HG03342 (cell line): ENCODE data around the gene ECHDC3.
A peak's percentile ranks its signal among the peaks of the same experiment; 100 is the strongest.

Experiments
- ATAC-seq: cut with Tn5 transposase; IDR thresholded peaks from one replicate; pipeline ENCODE4 v1.9.1; 2021; ENCODE audit warnings: mild to moderate bottlenecking, moderate library complexity; ENCODE audit not compliant: unreplicated experiment

Gene ECHDC3

DNA sequence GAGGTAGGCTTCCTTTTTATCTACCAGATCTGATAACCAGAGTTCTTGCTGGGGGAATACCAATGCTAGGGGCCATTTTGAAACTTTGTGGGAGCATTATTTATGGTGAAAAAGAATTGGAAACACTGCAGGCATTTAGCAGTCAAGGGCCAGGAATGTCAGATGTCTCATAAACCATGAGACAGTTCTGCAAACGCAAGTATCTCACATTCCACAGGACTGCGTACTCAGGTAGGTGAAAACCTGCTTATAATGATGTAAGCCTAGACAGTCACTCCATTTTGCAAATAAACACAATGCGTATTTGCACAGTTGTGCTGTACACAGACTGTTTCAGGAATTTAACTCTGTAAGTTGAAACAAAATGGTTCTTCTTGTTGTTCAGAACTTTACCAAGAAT, 33.9 kb downstream of the ECHDC3 start:
- no peak for ATAC-seq

DNA sequence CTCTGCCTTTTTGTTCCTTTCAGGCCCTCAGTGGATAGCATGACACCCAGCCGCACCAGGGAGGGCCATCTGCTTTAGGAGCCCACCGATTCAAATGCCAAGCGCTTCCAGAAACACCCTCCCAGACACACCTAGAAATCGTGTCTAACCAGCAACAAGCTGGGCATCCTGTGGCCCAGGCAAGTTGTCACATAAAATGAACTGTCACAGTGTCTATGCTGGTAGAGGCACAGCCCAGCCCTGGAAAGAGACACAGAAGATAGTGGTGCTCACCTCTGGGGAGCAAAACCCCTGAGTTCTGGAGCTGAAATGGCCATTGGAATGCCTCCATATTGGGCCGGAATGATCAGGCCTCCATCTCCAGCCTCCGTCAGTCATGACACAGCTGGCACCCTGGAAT, 38.9 kb downstream of the ECHDC3 start:
- ATAC-seq: no peak

GRCh38 chr10:11782793-11783557, 40.8 kb downstream of the ECHDC3 start:
- ATAC-seq: peak; percentile 57

DNA sequence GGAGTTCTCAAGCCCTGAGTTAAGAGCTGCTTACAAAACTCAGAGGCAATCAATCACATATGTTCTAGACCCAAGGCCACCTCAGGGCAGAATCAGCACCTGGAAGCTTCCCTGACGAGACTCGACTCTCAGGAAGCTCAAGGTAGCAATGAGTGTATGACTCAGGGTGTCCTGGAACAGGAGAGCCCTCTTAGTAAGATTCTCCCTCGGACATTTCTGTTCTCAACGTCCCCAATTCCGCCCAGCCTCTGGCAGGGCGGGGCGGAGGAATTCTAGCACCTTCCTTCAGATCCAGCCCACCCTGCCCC, 41.3 kb downstream of the ECHDC3 start:
- no peak for ATAC-seq

GRCh38 chr10:11787374-11787773, 45.2 kb downstream of the ECHDC3 start:
- no peak for ATAC-seq

- ATAC-seq: no peak
Measured at GRCh38 chr10:11787846-11788245, 45.7 kb downstream of the ECHDC3 start.

GRCh38 chr10:11789306-11789705, 47.1 kb downstream of the ECHDC3 start:
- ATAC-seq: no peak

GRCh38 chr10:11789956-11790355, 47.8 kb downstream of the ECHDC3 start:
- ATAC-seq: no peak

- ATAC-seq: no peak
Measured at GRCh38 chr10:11793762-11794479, 51.7 kb downstream of the ECHDC3 start.

- no peak for ATAC-seq
Measured at GRCh38 chr10:11794566-11794965, 52.4 kb downstream of the ECHDC3 start.

DNA sequence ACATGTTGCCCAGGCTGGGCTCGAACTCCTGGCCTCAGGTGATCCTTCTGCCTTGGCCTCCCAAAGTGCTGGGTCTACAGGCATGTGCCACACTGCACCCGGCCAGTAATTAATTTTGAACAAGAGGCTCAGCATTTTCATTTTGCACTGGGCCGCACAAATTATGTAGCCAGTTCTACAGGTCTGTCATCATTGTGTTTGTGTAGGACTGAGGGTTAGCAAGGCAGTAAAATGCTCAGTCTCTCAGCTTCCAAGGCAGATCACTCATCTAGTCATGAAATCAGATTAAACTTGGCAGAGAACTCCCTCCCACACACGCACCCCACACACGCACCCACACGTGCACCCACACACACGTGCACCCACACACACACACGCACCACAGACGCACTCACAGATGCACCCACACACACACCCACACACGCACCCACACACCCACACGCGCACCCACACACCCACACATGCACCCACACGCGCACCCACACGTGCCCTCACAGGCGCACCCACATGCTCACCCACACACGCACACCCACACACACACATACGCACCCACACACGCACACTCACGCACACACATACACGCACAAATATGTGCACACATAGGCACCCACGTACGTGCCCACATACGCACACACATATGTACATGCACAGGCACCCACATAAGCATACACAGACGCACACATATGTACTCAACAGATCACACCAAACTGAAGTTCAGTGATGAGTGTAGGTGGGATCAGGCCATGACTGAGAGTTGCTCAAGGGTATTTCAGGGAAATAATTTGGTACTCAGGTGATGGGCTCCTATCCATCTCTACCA, 53.1 kb downstream of the ECHDC3 start:
- ATAC-seq: no peak

- no peak for ATAC-seq
Measured at GRCh38 chr10:11796474-11796873, 54.3 kb downstream of the ECHDC3 start.

DNA sequence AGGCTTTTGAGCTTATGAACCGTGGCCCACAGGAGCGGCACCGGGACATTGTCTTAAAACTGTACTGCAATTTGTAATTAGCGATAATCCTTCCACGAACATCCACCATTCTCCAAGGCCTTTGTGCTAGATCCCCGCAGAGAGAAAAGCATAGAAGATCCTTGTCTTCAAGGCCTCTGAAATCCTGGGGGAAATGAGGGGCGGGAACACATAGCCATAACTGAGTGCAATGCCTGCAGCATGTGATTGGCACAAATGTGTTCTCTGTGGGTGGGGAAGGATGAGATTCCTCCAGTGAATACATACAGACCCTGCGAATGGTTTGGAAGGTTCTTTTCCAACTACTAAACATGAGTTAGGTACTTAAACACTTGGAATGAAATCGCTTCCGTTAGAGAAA, 55.1 kb downstream of the ECHDC3 start:
- no peak for ATAC-seq

GRCh38 chr10:11797847-11798633, 55.9 kb downstream of the ECHDC3 start:
- no peak for ATAC-seq

- no peak for ATAC-seq
Measured at GRCh38 chr10:11798845-11799735, 56.9 kb downstream of the ECHDC3 start.

DNA sequence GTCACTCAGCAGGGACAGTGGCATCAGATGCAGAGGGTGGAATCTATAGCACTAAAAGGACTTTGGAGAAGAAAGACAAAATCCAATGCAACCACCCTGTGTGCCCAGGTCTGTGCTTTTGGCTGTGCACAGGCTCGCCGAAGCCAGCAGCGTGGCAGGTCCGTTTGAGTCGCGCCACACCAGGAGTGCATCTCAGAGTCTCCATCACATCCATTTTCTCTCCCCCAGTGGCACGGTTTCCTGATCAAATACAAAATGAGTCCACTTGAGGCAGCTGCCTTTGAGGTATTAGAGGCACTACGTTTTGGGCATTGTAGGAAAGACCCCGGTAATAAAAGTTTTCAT, 57.5 kb downstream of the ECHDC3 start:
- no peak for ATAC-seq

GRCh38 chr10:11804336-11804735, 62.2 kb downstream of the ECHDC3 start:
- ATAC-seq: no peak

DNA sequence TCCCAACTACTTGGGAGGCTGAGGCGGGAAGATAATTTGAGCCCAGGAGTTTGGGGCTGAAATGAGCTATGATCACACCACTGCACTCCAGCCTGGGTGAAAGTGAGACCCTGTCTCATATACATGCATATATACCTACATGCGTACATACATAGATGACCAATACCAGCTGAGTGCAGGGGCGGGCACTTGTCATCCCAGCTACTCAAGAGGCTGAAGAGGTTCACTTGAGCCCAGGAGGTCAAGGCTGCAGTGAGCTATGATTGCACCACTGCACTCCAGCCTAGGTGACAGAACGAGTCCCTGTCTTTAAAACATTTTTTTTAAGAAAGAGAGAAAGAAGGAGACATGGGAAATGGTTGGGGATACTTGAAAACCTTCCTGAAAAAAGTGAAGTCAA, 63.6 kb downstream of the ECHDC3 start:
- no peak for ATAC-seq

GRCh38 chr10:11806706-11807105, 64.5 kb downstream of the ECHDC3 start:
- ATAC-seq: no peak

DNA sequence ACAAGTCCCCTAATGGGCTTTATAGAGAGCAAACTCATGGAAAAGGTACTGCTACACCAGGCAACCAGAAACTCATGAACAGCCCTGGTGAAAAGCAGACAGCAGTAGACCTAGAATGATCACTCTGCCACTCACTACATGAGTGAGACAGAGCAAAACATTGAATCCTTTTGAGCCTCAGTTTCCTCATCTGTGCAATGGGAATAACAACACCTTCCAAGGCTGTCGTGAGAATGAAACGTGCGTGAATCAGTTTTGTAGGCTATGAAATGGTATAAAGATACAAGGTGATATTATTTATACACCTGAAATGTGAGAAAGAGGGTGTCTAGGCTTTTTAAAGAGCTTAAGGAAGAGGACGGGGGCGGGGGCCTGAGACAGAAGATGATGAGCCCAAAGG, 66.6 kb downstream of the ECHDC3 start:
- ATAC-seq: no peak
